ENCODE measurements around the gene PDE2A. TPM values are rescaled to one million over a fixed set of nuclear protein-coding genes. Genes with fewer than 3 reads are reported as not detected.
A peak's percentile ranks its signal among the peaks of the same experiment; 100 is the strongest.
"Not testable (repeated sequence)": the region's sequence is repeated elsewhere in the genome, so short reads cannot be mapped to it uniquely, and the experiment has no call there.

The PDE2A gene
- total RNA-seq, 1 experiment from 2014 or later = 1.1 TPM

DNA sequence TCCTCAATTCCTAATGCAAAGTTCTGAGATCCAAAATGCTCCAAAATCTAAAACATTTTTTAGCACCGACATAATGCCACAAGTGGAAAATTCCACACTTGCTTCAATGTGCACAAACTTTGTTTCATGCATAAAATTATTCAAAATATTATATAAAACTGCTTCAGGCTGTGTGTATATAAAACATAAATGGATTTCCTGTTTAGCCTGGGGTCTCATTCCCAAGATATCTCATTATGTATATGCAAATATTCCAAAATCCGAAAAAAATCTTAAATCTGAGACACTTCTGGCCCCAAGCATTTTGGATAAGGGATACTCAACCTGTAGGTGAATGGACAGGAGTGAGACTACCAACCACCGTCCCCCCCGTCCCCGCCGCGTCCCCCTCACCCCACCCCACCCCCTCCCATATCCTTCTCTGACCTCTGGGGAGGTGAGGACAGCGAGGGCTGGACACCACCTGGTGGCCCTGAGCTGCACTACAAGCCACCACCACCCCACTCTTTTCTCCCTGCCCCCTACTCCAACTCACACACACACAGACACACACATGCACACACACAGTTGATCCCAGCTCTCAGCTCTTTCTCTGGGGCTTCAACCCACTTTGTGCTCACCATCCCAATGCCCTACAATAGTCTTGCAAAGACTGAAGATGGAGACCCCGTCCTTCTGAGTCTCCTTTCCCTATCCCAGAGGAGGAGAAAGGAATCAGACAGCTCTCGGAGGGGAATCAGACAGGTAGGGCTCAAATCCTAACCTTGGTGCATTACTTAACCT is 101.0 kb downstream of the PDE2A start:
- DNase-seq = peak; percentile 63
- H3K27ac Mint-ChIP-seq (ENCODE audit: unreplicated experiment) = no peak overlapping the region
- peaks cover 19% of the 10 kb centered on the region for H3K27me3 Mint-ChIP-seq (ENCODE audit: unreplicated experiment)
- no peaks in the 10 kb centered on the region for H3K9me3 Mint-ChIP-seq (ENCODE audit: low read depth, unreplicated experiment)
- no peak overlapping the region for H3K4me3 Mint-ChIP-seq (ENCODE audit: low read depth, unreplicated experiment)
- intact Hi-C loops (cut with micrococcal nuclease; ENCODE audit: unreplicated experiment) = loop anchor here (1.0 kb wide), 1 partner anchor 91 kb away; no protein-coding TSS in a partner anchor
- BruUV-seq (replicated peaks) = no TSS peak
- H3K4me1 Mint-ChIP-seq (ENCODE audit: low read depth, unreplicated experiment) = peaks cover 21% of the 10 kb centered on the region
- H3K36me3 Mint-ChIP-seq (ENCODE audit: insufficient read depth, unreplicated experiment) = no peaks in the 10 kb centered on the region
- TF ChIP-seq, protein P1, sequence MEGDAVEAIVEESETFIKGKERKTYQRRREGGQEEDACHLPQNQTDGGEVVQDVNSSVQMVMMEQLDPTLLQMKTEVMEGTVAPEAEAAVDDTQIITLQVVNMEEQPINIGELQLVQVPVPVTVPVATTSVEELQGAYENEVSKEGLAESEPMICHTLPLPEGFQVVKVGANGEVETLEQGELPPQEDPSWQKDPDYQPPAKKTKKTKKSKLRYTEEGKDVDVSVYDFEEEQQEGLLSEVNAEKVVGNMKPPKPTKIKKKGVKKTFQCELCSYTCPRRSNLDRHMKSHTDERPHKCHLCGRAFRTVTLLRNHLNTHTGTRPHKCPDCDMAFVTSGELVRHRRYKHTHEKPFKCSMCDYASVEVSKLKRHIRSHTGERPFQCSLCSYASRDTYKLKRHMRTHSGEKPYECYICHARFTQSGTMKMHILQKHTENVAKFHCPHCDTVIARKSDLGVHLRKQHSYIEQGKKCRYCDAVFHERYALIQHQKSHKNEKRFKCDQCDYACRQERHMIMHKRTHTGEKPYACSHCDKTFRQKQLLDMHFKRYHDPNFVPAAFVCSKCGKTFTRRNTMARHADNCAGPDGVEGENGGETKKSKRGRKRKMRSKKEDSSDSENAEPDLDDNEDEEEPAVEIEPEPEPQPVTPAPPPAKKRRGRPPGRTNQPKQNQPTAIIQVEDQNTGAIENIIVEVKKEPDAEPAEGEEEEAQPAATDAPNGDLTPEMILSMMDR (IDR thresholded peaks at IDR 0.05; ENCODE audit: unreplicated experiment) = peak; percentile 76
- CTCF ChIA-PET = interaction anchor here (0.6 to 1.6 kb wide), 10 partner anchors 19 to 408 kb away, joined by 3 to 27 read pairs (median 4); no protein-coding TSS in a partner anchor

DNA sequence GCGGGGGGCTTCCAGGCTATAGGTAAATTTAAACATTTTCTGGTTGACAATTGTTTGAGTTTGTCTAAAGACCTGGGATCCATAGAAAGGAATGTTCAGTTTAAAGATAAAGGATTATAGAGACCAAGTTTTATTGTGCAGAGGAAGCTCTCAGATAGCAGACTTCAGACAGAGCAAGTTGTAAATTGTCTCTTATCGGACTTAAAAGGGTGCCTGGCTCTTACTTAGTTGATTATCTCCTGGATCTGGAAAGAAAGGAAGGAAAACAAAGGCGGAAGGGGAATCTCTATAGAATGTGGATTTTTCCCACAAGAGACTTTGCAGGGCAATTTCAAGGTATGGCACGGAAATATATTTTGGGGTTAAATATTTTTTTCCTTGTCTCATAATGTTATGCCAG is 101.7 kb downstream of the PDE2A start:
- H3K4me3 Mint-ChIP-seq (ENCODE audit: low read depth, unreplicated experiment); H3K36me3 Mint-ChIP-seq (ENCODE audit: insufficient read depth, unreplicated experiment); H3K9me3 Mint-ChIP-seq (ENCODE audit: low read depth, unreplicated experiment); BruUV-seq (replicated peaks); H3K27ac Mint-ChIP-seq (ENCODE audit: unreplicated experiment); intact Hi-C loops (cut with micrococcal nuclease; ENCODE audit: unreplicated experiment); DNase-seq: not testable (repeated sequence)
- peaks cover 21% of the 10 kb centered on the region for H3K4me1 Mint-ChIP-seq (ENCODE audit: low read depth, unreplicated experiment)
- peaks cover 19% of the 10 kb centered on the region for H3K27me3 Mint-ChIP-seq (ENCODE audit: unreplicated experiment)
- CTCF ChIA-PET = interaction anchor here (1.2 kb wide), 1 partner anchor 153 kb away, joined by 3 read pairs; no protein-coding TSS in a partner anchor

DNA sequence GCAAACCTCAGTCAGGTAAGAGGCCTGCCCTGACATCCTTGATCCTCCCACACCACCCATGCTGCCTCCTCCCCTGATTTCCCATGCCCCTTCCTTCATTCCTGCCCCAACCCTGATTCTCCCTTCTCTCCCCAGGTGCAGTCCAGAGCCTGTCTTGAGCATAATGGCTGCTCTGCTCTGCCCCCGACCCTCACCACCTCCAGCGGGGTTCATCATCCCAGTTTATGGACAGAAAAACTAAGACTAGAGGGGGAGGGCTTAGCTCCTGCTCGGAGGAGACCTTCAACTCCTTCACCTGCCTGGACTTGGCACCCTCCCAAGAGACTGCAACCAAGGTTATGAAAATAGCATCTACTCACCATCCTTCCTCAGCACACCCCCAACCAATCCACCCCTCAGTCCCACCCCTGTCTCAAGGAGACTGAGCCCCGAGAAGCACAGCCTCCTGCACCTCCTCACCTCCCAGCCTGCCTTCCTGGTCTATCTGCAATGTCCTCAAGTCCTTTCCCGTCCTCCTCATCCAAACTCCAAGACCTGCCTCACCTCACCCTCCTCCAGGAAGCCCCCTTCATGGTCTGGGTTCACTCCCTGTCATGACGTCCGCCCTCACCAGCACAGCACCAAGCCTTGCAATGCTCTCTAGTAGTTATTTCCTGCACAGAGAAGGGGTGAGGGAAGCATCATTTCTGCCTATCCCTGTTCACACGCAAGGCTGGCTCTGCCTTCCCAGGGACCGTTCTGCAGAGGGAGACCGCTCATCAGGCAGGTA is 103.1 kb downstream of the PDE2A start:
- H3K4me1 Mint-ChIP-seq (ENCODE audit: low read depth, unreplicated experiment) = peaks cover 21% of the 10 kb centered on the region
- CTCF ChIA-PET = interaction anchor here (0.5 kb wide), 1 partner anchor 105 kb away, joined by 3 read pairs; no protein-coding TSS in a partner anchor
- no peak for DNase-seq
- TF ChIP-seq, protein P1 (IDR thresholded peaks at IDR 0.05; ENCODE audit: unreplicated experiment) = no peak
- peak overlapping the region; percentile 74 for H3K27ac Mint-ChIP-seq (ENCODE audit: unreplicated experiment)
- H3K36me3 Mint-ChIP-seq (ENCODE audit: insufficient read depth, unreplicated experiment) = no peaks in the 10 kb centered on the region
- intact Hi-C loops (cut with micrococcal nuclease; ENCODE audit: unreplicated experiment) = no loop called here
- no TSS peak for BruUV-seq (replicated peaks)
- peaks cover 19% of the 10 kb centered on the region for H3K27me3 Mint-ChIP-seq (ENCODE audit: unreplicated experiment)
- H3K9me3 Mint-ChIP-seq (ENCODE audit: low read depth, unreplicated experiment) = no peaks in the 10 kb centered on the region
- H3K4me3 Mint-ChIP-seq (ENCODE audit: low read depth, unreplicated experiment) = no peak overlapping the region

DNA sequence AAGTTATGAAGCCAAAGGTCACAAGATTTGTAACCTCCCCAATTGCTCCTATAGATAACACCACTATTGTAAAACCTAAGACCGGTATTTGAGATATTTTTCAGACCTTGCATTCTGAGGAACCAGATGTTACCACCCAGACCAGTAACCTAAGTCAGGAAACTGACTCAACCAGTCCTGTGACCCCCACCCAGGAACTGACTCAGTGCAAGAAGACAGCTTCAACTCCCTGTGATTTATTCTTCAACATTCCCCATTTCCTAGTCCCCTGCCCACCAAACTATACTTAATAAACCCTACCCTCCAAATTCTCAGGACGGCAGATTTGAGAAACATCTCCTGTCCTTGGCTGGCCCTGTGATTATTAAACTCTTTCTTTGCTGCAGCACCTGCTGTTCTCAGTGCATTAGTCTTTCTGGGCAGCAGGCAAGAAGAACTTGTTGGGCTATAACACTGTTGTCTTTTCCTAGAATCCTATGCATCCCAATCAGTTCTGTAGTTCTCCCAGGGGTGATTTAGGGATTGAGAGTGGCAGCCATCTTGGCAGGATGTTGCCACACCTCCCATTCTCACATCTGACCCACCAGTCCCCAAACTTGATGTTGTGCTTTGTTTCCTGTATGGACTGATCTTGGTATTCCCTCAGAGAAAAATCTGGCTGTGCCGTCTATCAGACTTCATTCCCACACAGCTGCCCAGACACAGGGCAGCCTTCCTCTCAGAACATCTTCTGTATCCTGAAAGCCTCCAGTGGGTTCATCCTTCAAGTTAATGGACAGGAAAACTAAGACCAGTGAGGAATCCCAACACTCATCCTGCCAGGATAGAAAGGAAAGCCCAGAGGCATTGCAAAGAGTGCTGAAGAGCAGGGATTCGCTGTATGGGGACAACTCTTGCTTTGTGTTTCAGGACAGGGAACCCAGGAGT is 104.0 kb downstream of the PDE2A start:
- peak overlapping the region; percentile 17 for H3K4me3 Mint-ChIP-seq (ENCODE audit: low read depth, unreplicated experiment)

More for the DNA sequence above, 104.0 kb downstream of the PDE2A start:
- TF ChIP-seq, protein P1 (IDR thresholded peaks at IDR 0.05; ENCODE audit: unreplicated experiment) = no peak
- Mint-ChIP-seq H3K36me3 (ENCODE audit: insufficient read depth, unreplicated experiment) (no peaks in the 10 kb centered on the region), H3K27me3 (ENCODE audit: unreplicated experiment) (peaks cover 16% of the 10 kb centered on the region), H3K9me3 (ENCODE audit: low read depth, unreplicated experiment) (no peaks in the 10 kb centered on the region), H3K4me1 (ENCODE audit: low read depth, unreplicated experiment) (peaks cover 21% of the 10 kb centered on the region), H3K27ac (ENCODE audit: unreplicated experiment) (peak overlapping the region; percentile 74)
- intact Hi-C loops (cut with micrococcal nuclease; ENCODE audit: unreplicated experiment) = no loop called here
- no TSS peak for BruUV-seq (replicated peaks)
- DNase-seq = peak; percentile 69
- CTCF ChIA-PET = interaction anchor here (0.5 kb wide), 1 partner anchor 104 kb away, joined by 3 read pairs; no protein-coding TSS in a partner anchor

All from Calu3 (cell line).